GM12878 (cell line): ENCODE results near the gene IFNAR2. TPM values are rescaled to one million over a fixed set of nuclear protein-coding genes. Genes with fewer than 3 reads are reported as not detected.

Experiments used
- ATAC-seq: fragments of 200-7000 bp; cut with Tn5 transposase; 3 replicates; pipeline ENCODE4 v1.9.1; 2020; ENCODE audit warnings: mild to moderate bottlenecking, moderate library complexity
- BruUV-seq: library from RNA; stranded (reverse); fragments of 400-500 nt; replicated peaks from 2 replicates; lab custom pipeline; 2021; lab: Mats Ljungman, UMichigan
- CTCF ChIA-PET: fragments of 300-600 bp; sonication (Branson Sonifier 250); formaldehyde crosslinking; extraction: SDS; loops from one replicate; lab custom pipeline; 2021; ENCODE audit warnings: inconsistent platforms; lab: Yijun Ruan, JAX
- POLR2A ChIA-PET: fragments of 350-600 bp; formaldehyde crosslinking; extraction: SDS; loops from one replicate; lab custom pipeline; 2021; ENCODE audit warnings: inconsistent platforms; lab: Charles Lee
- RAD21 ChIA-PET: fragments of 300-600 bp; sonication (Branson Sonifier 250); formaldehyde crosslinking; loops from one replicate; lab custom pipeline; 2023; ENCODE audit warnings: antibody characterized with exemption; ENCODE audit not compliant: unreplicated experiment; lab: Charles Lee
- SMC1A ChIA-PET: fragments of 300-600 bp; sonication (Branson Sonifier 250); formaldehyde crosslinking; loops from one replicate; lab custom pipeline; 2023; ENCODE audit not compliant: unreplicated experiment, uncharacterized antibody; lab: Charles Lee
- DNase-seq: peaks from one replicate; pipeline ENCODE4 v3.0.0-alpha.2; 2011; ENCODE audit warnings: low read depth, low spot score
- FAIRE-seq: peaks from 3 replicates; lab custom pipeline; 2011; peaks lifted over from hg19 to GRCh38; lab: Jason Lieb, UNC
- H2AFZ ChIP-seq: 2 replicates; pipeline ENCODE4 v1.6.0; 2011; ENCODE audit warnings: low read depth, low read length, control low read depth; ENCODE audit not compliant: control insufficient read depth
- H3K27ac ChIP-seq: 2 replicates; pipeline ENCODE4 v1.5.1; 2011; ENCODE audit warnings: control low read depth; ENCODE audit not compliant: control insufficient read depth, insufficient read depth
- H3K27me3 ChIP-seq, 2 experiments: replicated peaks in 1 of 2; 2 replicates each; pipeline versions ENCODE4 v1.6.0 to v1.6.1; 2011; ENCODE audit warnings: low read length in 1 of 2; ENCODE audit not compliant: control insufficient read depth in 2 of 2, insufficient read depth in 2 of 2
- H3K36me3 ChIP-seq, 2 experiments: 2 replicates each; pipeline ENCODE4 v1.5.1; 2011; ENCODE audit warnings: low read length in 1 of 2; ENCODE audit not compliant: control insufficient read depth in 2 of 2, insufficient read depth in 2 of 2
- H3K4me1 ChIP-seq: 2 replicates; pipeline ENCODE4 v1.6.1; 2011; ENCODE audit warnings: mild to moderate bottlenecking, low read length, moderate library complexity, mixed read lengths; ENCODE audit not compliant: control insufficient read depth, insufficient read depth
- H3K4me2 ChIP-seq: 2 replicates; pipeline ENCODE4 v1.6.0; 2011; ENCODE audit warnings: control low read depth; ENCODE audit not compliant: control insufficient read depth, insufficient read depth
- H3K4me3 ChIP-seq: fragments of 200-600 bp; sonication (generic); 2 replicates; pipeline ENCODE4 v1.5.1; 2016
- H3K79me2 ChIP-seq: 2 replicates; pipeline ENCODE4 v1.6.0; 2011; ENCODE audit warnings: low read length; ENCODE audit not compliant: control insufficient read depth, insufficient read depth
- H3K9ac ChIP-seq: 2 replicates; pipeline ENCODE4 v1.8.0; 2011; ENCODE audit warnings: low read length, control low read depth, mixed read lengths; ENCODE audit not compliant: control insufficient read depth, insufficient read depth
- H3K9me3 ChIP-seq: replicated peaks from 3 replicates; pipeline ENCODE4 v1.5.1; 2011; ENCODE audit warnings: mild to moderate bottlenecking, low read length; ENCODE audit not compliant: control insufficient read depth, insufficient read depth
- H4K20me1 ChIP-seq: 2 replicates; pipeline ENCODE4 v1.6.0; 2011; ENCODE audit not compliant: control insufficient read depth, insufficient read depth
- CBFB ChIP-seq: IDR thresholded peaks from 2 replicates; pipeline ENCODE4 v1.6.1; 2016; ENCODE audit warnings: antibody characterized with exemption, low read depth
- SMAD1 ChIP-seq: fragments of 450-650 bp; IDR thresholded peaks from 2 replicates; pipeline ENCODE4 v1.6.1; 2018; ENCODE audit warnings: mild to moderate bottlenecking, low read depth; ENCODE audit not compliant: partially characterized antibody
- ZBTB40 ChIP-seq: fragments of 450-650 bp; IDR thresholded peaks from 2 replicates; pipeline ENCODE4 v1.6.1; 2016; ENCODE audit warnings: mild to moderate bottlenecking, moderate library complexity, borderline replicate concordance
- WGBS: methylation state at CpG from one replicate; pipeline ENCODE4 v1.1.6; 2016; ENCODE audit warnings: low lambda C conversion rate; ENCODE audit not compliant: insufficient replicate concordance, insufficient coverage; ENCODE audit errors: missing lambda C conversion rate; 5-methylcytosine and 5-hydroxymethylcytosine counted together
- in situ Hi-C: fragments of 300-500 bp; cut with MboI; formaldehyde crosslinking; loops from 9 replicates; pipeline ENCODE4 v1.14.3; 2018; ENCODE audit warnings: mixed read lengths
- intact Hi-C: fragments of 100-400 bp; cut with micrococcal nuclease; formaldehyde crosslinking; loops from one replicate; pipeline ENCODE4 v1.14.2; 2022; ENCODE audit not compliant: unreplicated experiment
- polyA plus RNA-seq, 11 experiments: library from polyadenylated mRNA; depleted of rRNA in 4 of 11; unstranded in 6 of 11; stranded (reverse) in 5 of 11; fragments of >200 nt; fragmentation: Nextera tagmentation in 4 of 11; fragmentation: Illumina TruSeq in 1 of 11; extraction: Ambion mirVana in 4 of 11; extraction: Trizol in 1 of 11; gene quantifications; 1 replicate in 1 of 11; 2 replicates in 10 of 11; pipeline versions ENCODE4 v1.2.1 to v1.2.3, GENCODE V29; 2011 to 2016; ENCODE audit warnings: inconsistent platforms in 2 of 11, missing spikeins in 2 of 11, low read depth in 1 of 11
- total RNA-seq, 4 experiments: library from RNA; depleted of rRNA in 3 of 4; stranded (reverse); fragments of >200 nt in 3 of 4; fragmentation: Illumina TruSeq in 1 of 4; extraction: Trizol in 1 of 4; gene quantifications; 2 replicates each; pipeline versions ENCODE4 v1.2.1 to v1.2.3, GENCODE V29; 2013 to 2021

The IFNAR2 gene
- total and polyA plus RNA-seq, 10 of the 15 experiments (the other 5 are each of a cell fraction or from before 2014, with no cell fraction given) = 8.5 to 99.7 (median 58.1) TPM

GRCh38 chr21:33185852-33186251, 43.9 kb upstream of the IFNAR2 start:
- Histone ChIP-seq H4K20me1 (no peaks in the 10 kb centered on the region), H3K4me1 (no peaks in the 10 kb centered on the region), H3K9me3 (no peaks in the 10 kb centered on the region), H3K27ac (no peak overlapping the region), H3K9ac (no peak overlapping the region), H3K27me3 (no peaks in the 10 kb centered on the region), H3K79me2 (no peaks in the 10 kb centered on the region), H3K4me2 (no peak overlapping the region), H2AFZ (no peak overlapping the region), H3K4me3 (no peak overlapping the region), H3K36me3 (no peaks in the 10 kb centered on the region)
- intact Hi-C loops = no loop called here
- no peak for FAIRE-seq
- ChIA-PET CTCF (interaction anchor here (0.6 to 1.5 kb wide), 3 partner anchors 65 to 193 kb away, joined by 3 read pairs; no protein-coding TSS in a partner anchor), POLR2A (no interaction called here), RAD21 (no interaction called here), SMC1A (no interaction called here)
- no TSS peak for BruUV-seq
- 27% methylated on average over 6 of the region's 6 CpGs for WGBS
- in situ Hi-C loops = no loop called here
- TF ChIP-seq SMAD1 (no peak), CBFB (no peak), ZBTB40 (no peak)
- no peak for ATAC-seq
- DNase-seq = no peak
